SIG-M5 treated with dmso at 0.1 percent for 504 hours (cell line): ENCODE results near the gene HOMER3.
"Not testable (repeated sequence)": the region's sequence is repeated elsewhere in the genome, so short reads cannot be mapped to it uniquely, and the experiment has no call there.

Experiments
- DNase-seq: peaks from one replicate; lab custom pipeline; 2025; ENCODE audit not compliant: unreplicated experiment; lab: John Stamatoyannopoulos, UW

HOMER3 gene

GRCh38 chr19:18928018-18928805, 12.8 kb downstream of the HOMER3 start:
- DNase-seq: no peak

GRCh38 chr19:18924684-18925213, 16.3 kb downstream of the HOMER3 start:
- no peak for DNase-seq

- no peak for DNase-seq
These were observed 18.6 kb downstream of the HOMER3 start for GRCh38 chr19:18922228-18922985.

- DNase-seq: no peak
These were observed 19.4 kb downstream of the HOMER3 start for GRCh38 chr19:18921593-18921992.

- DNase-seq: no peak
These were observed 20.6 kb downstream of the HOMER3 start for GRCh38 chr19:18920400-18920799.

- no peak for DNase-seq
These were observed 21.2 kb downstream of the HOMER3 start for GRCh38 chr19:18919900-18920214.

- DNase-seq: peak; percentile 100
These were observed 21.7 kb downstream of the HOMER3 start, which contains the start of the genes COPE and DDX49 for GRCh38 chr19:18919086-18919899. Gene COPE (minus strand): TSS chr19:18919387. CDS start chr19:18919348, 39 bp downstream. Gene DDX49 (plus strand): TSS chr19:18919715. CDS start chr19:18919742, 27 bp downstream.

GRCh38 chr19:18917593-18917992, 23.4 kb downstream of the HOMER3 start:
- not testable (repeated sequence) for DNase-seq

GRCh38 chr19:18915639-18916038, 25.4 kb downstream of the HOMER3 start:
- peak; percentile 32 for DNase-seq

- DNase-seq: no peak
These were observed 27.6 kb downstream of the HOMER3 start for GRCh38 chr19:18913466-18913865.

GRCh38 chr19:18912933-18913332, 28.1 kb downstream of the HOMER3 start:
- no peak for DNase-seq

- no peak for DNase-seq
These were observed 30.1 kb downstream of the HOMER3 start for GRCh38 chr19:18910801-18911436.

GRCh38 chr19:18910010-18910409, 31.0 kb downstream of the HOMER3 start:
- DNase-seq: no peak

GRCh38 chr19:18908917-18909619, 31.9 kb downstream of the HOMER3 start:
- DNase-seq: no peak

GRCh38 chr19:18906605-18907519, 34.2 kb downstream of the HOMER3 start:
- no peak for DNase-seq

- DNase-seq: no peak
These were observed 35.3 kb downstream of the HOMER3 start for GRCh38 chr19:18905513-18906236.

GRCh38 chr19:18905058-18905456, 36.0 kb downstream of the HOMER3 start:
- DNase-seq: no peak

- no peak for DNase-seq
These were observed 36.5 kb downstream of the HOMER3 start for GRCh38 chr19:18904334-18905057.
